Uterus (tissue), 4 donors: ENCODE data around the gene ANKRD44. TPM values are rescaled to one million over a fixed set of nuclear protein-coding genes. Genes with fewer than 3 reads are reported as not detected.

Source experiments
- DNase-seq, 2 donors: peaks; one replicate each; pipeline ENCODE4 v3.0.0-alpha.2; 2019 to 2020
- H3K27ac ChIP-seq, 2 donors: fragments of 200-600 bp; sonication (generic); 1 replicate in 1 of 2; 2 replicates in 1 of 2; pipeline ENCODE4 v1.5.1; 2016 to 2018
- H3K27me3 ChIP-seq, 2 donors: fragments of 200-600 bp; sonication (generic); one replicate each; pipeline ENCODE4 v1.5.1; 2018 to 2019; ENCODE audit warnings: control low read depth in 1 of 2
- H3K36me3 ChIP-seq, 2 donors: fragments of 200-600 bp; sonication (generic); one replicate each; pipeline ENCODE4 v1.5.1; 2019; ENCODE audit warnings: control low read depth in 1 of 2
- H3K4me1 ChIP-seq, 2 donors: fragments of 200-600 bp; sonication (generic); one replicate each; pipeline ENCODE4 v1.5.1; 2018 to 2019; ENCODE audit warnings: control low read depth in 1 of 2
- H3K4me3 ChIP-seq, 2 donors: fragments of 200-600 bp; sonication (generic); 1 replicate in 1 of 2; 2 replicates in 1 of 2; pipeline ENCODE4 v1.5.1; 2018 to 2019; ENCODE audit warnings: mild to moderate bottlenecking in 1 of 2
- H3K9me3 ChIP-seq, 2 donors: fragments of 200-600 bp; sonication (generic); one replicate each; pipeline ENCODE4 v1.5.1; 2019; ENCODE audit warnings: control low read depth in 1 of 2
- CTCF ChIP-seq, 4 experiments: fragments of 200-600 bp in 2 of 4; fragments of 450-650 bp in 2 of 4; sonication (generic) in 2 of 4; IDR thresholded peaks; one replicate each; pipeline ENCODE4 v1.5.1; 2016 to 2019; ENCODE audit warnings: antibody characterized with exemption in 4 of 4, mild to moderate bottlenecking in 2 of 4, moderate library complexity in 1 of 4
- POLR2A ChIP-seq, 2 donors: fragments of 450-650 bp; IDR thresholded peaks; one replicate each; pipeline ENCODE4 v1.6.1; 2016; ENCODE audit warnings: antibody characterized with exemption in 2 of 2, mild to moderate bottlenecking in 1 of 2, moderate library complexity in 1 of 2
- intact Hi-C: fragments of 100-400 bp; cut with DNase I; formaldehyde crosslinking; loops from one replicate; pipeline ENCODE4 v1.15.1; 2023; ENCODE audit warnings: low total_unique reads
- total RNA-seq, 4 donors: library from RNA; depleted of rRNA in 3 of 4; stranded (reverse); fragments of >200 nt in 3 of 4; gene quantifications; one replicate each; pipeline versions ENCODE4 v1.1.0 to v1.2.4, GENCODE V29; 2014 to 2023
- donor health status: DM: yes; HTN: yes; CAD: no.

The ANKRD44 gene
- total RNA-seq, 4 donors from 2014 or later, result 14.4 to 71.5 (median 23.2) TPM

- H3K27ac ChIP-seq, result no peak overlapping the region
- no peak overlapping the region for H3K4me3 ChIP-seq
- no peaks in the 10 kb centered on the region for H3K36me3 ChIP-seq
- no peaks in the 10 kb centered on the region for H3K9me3 ChIP-seq
- TF ChIP-seq POLR2A (IDR thresholded peaks at IDR 0.05), result no peak
- no peak for TF ChIP-seq CTCF (IDR thresholded peaks at IDR 0.05)
- no peaks in the 10 kb centered on the region for H3K4me1 ChIP-seq
- intact Hi-C loops, result no loop called here
- no peak for DNase-seq
- no peaks in the 10 kb centered on the region for H3K27me3 ChIP-seq
Measured at GRCh38 chr2:197211881-197212342, 98.7 kb downstream of the ANKRD44 start.

- Histone ChIP-seq H3K4me3 (no peak overlapping the region), H3K4me1 (no peaks in the 10 kb centered on the region), H3K27me3 (no peaks in the 10 kb centered on the region), H3K36me3 (no peaks in the 10 kb centered on the region), H3K9me3 (no peaks in the 10 kb centered on the region), H3K27ac (no peak overlapping the region)
- DNase-seq, result no peak
- intact Hi-C loops, result no loop called here
- no peak for TF ChIP-seq CTCF (IDR thresholded peaks at IDR 0.05)
- no peak for TF ChIP-seq POLR2A (IDR thresholded peaks at IDR 0.05)
Measured at GRCh38 chr2:197210430-197210829, 100.2 kb downstream of the ANKRD44 start.

GRCh38 chr2:197209742-197210408, 100.7 kb downstream of the ANKRD44 start:
- TF ChIP-seq POLR2A (IDR thresholded peaks at IDR 0.05) (no peak), CTCF (IDR thresholded peaks at IDR 0.05) (no peak)
- Histone ChIP-seq H3K27ac (no peak overlapping the region), H3K27me3 (no peaks in the 10 kb centered on the region), H3K9me3 (no peaks in the 10 kb centered on the region), H3K4me3 (no peak overlapping the region), H3K4me1 (no peaks in the 10 kb centered on the region), H3K36me3 (no peaks in the 10 kb centered on the region)
- DNase-seq, result no peak
- intact Hi-C loops, result no loop called here

- Histone ChIP-seq H3K4me3 (no peak overlapping the region), H3K36me3 (no peaks in the 10 kb centered on the region), H3K27ac (no peak overlapping the region), H3K9me3 (no peaks in the 10 kb centered on the region), H3K4me1 (no peaks in the 10 kb centered on the region), H3K27me3 (no peaks in the 10 kb centered on the region)
- intact Hi-C loops, result no loop called here
- TF ChIP-seq CTCF (IDR thresholded peaks at IDR 0.05), result no peak
- no peak for TF ChIP-seq POLR2A (IDR thresholded peaks at IDR 0.05)
- no peak for DNase-seq
Measured at GRCh38 chr2:197209246-197209645, 101.3 kb downstream of the ANKRD44 start.

- no peaks in the 10 kb centered on the region for H3K9me3 ChIP-seq
- no peak overlapping the region for H3K4me3 ChIP-seq
- H3K27me3 ChIP-seq, result no peaks in the 10 kb centered on the region
- no peaks in the 10 kb centered on the region for H3K36me3 ChIP-seq
- H3K27ac ChIP-seq, result no peak overlapping the region
- H3K4me1 ChIP-seq, result no peaks in the 10 kb centered on the region
- intact Hi-C loops, result no loop called here
- TF ChIP-seq CTCF (IDR thresholded peaks at IDR 0.05), result no peak
- no peak for TF ChIP-seq POLR2A (IDR thresholded peaks at IDR 0.05)
- DNase-seq, result no peak
Measured at GRCh38 chr2:197208841-197209240, 101.7 kb downstream of the ANKRD44 start.
